Stimulated activated naive CD8-positive, alpha-beta T cell treated with anti-CD3 and anti-CD28 coated beads, Interleukin-15, amount 100 ng/mL, for 72 hours (primary cell): ENCODE measurements around the gene SBNO2.
A peak's percentile ranks its signal among the peaks of the same experiment; 100 is the strongest.

Experiments used
- ATAC-seq: fragments of 150-1000 bp; cut with Tn5 transposase; 2 replicates; pipeline ENCODE4 v1.10.0; 2021; ENCODE audit warnings: mild to moderate bottlenecking, moderate library complexity
- DNase-seq, 2 donors: peaks; one replicate each; pipeline ENCODE4 v3.0.0; 2021 to 2022
- H3K27ac Mint-ChIP-seq, 2 donors: one replicate each; pipeline ENCODE4 v1.8.0; 2022; ENCODE audit warnings: mild to moderate bottlenecking in 2 of 2, mixed read lengths in 2 of 2, moderate library complexity in 2 of 2
- H3K27me3 Mint-ChIP-seq: one replicate; pipeline ENCODE4 v1.8.0; 2022; ENCODE audit warnings: mixed read lengths
- H3K4me1 Mint-ChIP-seq: one replicate; pipeline ENCODE4 v1.8.0; 2022; ENCODE audit warnings: mild to moderate bottlenecking, mixed read lengths
- H3K4me3 Mint-ChIP-seq, 2 donors: one replicate each; pipeline ENCODE4 v1.8.0; 2022; ENCODE audit warnings: mild to moderate bottlenecking in 2 of 2, mixed read lengths in 2 of 2, moderate library complexity in 1 of 2
- H3K9me3 Mint-ChIP-seq, 2 donors: one replicate each; pipeline ENCODE4 v1.8.0; 2022; ENCODE audit warnings: mixed read lengths in 2 of 2

Gene SBNO2

GRCh38 chr19:1181606-1182005 is 7.5 kb upstream of the SBNO2 start:
- no peaks in the 10 kb centered on the region for H3K9me3 Mint-ChIP-seq
- DNase-seq = no peak
- peak overlapping the region; percentile 5 to 40 for H3K4me3 Mint-ChIP-seq
- ATAC-seq = peak; percentile 5
- no peak overlapping the region for H3K27ac Mint-ChIP-seq
- peaks cover 19% of the 10 kb centered on the region for H3K27me3 Mint-ChIP-seq
- H3K4me1 Mint-ChIP-seq = peaks cover 28% of the 10 kb centered on the region

- DNase-seq = no peak
- ATAC-seq = no peak
- H3K4me1 Mint-ChIP-seq = peaks cover 45% of the 10 kb centered on the region
- H3K9me3 Mint-ChIP-seq = no peaks in the 10 kb centered on the region
- no peak overlapping the region for H3K27ac Mint-ChIP-seq
- H3K4me3 Mint-ChIP-seq = no peak overlapping the region
- H3K27me3 Mint-ChIP-seq = peaks cover 19% of the 10 kb centered on the region
Observed at GRCh38 chr19:1177322-1178114, 3.5 kb upstream of the SBNO2 start.

- peak; percentile 53 for ATAC-seq
- Mint-ChIP-seq H3K27me3 (no peaks in the 10 kb centered on the region), H3K4me1 (peaks cover 64% of the 10 kb centered on the region), H3K4me3 (peak overlapping the region; percentile 86 to 92), H3K9me3 (no peaks in the 10 kb centered on the region), H3K27ac (peak overlapping the region; percentile 97 to 98)
- no peak for DNase-seq
Observed at GRCh38 chr19:1173159-1173844, 766 bp downstream of the SBNO2 start.

GRCh38 chr19:1172353-1173158 is 1.5 kb downstream of the SBNO2 start:
- DNase-seq (no peak), ATAC-seq (no peak)
- H3K27me3 Mint-ChIP-seq = no peaks in the 10 kb centered on the region
- peaks cover 64% of the 10 kb centered on the region for H3K4me1 Mint-ChIP-seq
- H3K27ac Mint-ChIP-seq = peak overlapping the region; percentile 57 to 97
- H3K9me3 Mint-ChIP-seq = no peaks in the 10 kb centered on the region
- H3K4me3 Mint-ChIP-seq = peak overlapping the region; percentile 86 to 92

- DNase-seq (no peak), ATAC-seq (no peak)
- H3K9me3 Mint-ChIP-seq = no peaks in the 10 kb centered on the region
- peak overlapping the region; percentile 21 to 22 for H3K27ac Mint-ChIP-seq
- peaks cover 61% of the 10 kb centered on the region for H3K4me1 Mint-ChIP-seq
- H3K27me3 Mint-ChIP-seq = no peaks in the 10 kb centered on the region
- peak overlapping the region; percentile 86 to 92 for H3K4me3 Mint-ChIP-seq
Observed at GRCh38 chr19:1171755-1172352, 2.2 kb downstream of the SBNO2 start.

GRCh38 chr19:1170938-1171754 is 2.9 kb downstream of the SBNO2 start:
- Mint-ChIP-seq H3K4me3 (peak overlapping the region in 1 of 2 donors; percentile 1), H3K27ac (peak overlapping the region in 1 of 2 donors; percentile 31), H3K9me3 (no peaks in the 10 kb centered on the region), H3K4me1 (peaks cover 61% of the 10 kb centered on the region), H3K27me3 (no peaks in the 10 kb centered on the region)
- DNase-seq = no peak
- no peak for ATAC-seq

- H3K4me1 Mint-ChIP-seq = peaks cover 56% of the 10 kb centered on the region
Observed at GRCh38 chr19:1169921-1170885, 3.9 kb downstream of the SBNO2 start.

GRCh38 chr19:1169411-1169791 is 4.7 kb downstream of the SBNO2 start:
- no peaks in the 10 kb centered on the region for H3K9me3 Mint-ChIP-seq
- peaks cover 48% of the 10 kb centered on the region for H3K4me1 Mint-ChIP-seq
- no peak for DNase-seq
- no peak for ATAC-seq
- no peaks in the 10 kb centered on the region for H3K27me3 Mint-ChIP-seq
- H3K27ac Mint-ChIP-seq = peak overlapping the region in 1 of 2 donors; percentile 45
- H3K4me3 Mint-ChIP-seq = no peak overlapping the region

More at GRCh38 chr19:1169921-1170885, 3.9 kb downstream of the SBNO2 start:
- Mint-ChIP-seq H3K9me3 (no peaks in the 10 kb centered on the region), H3K4me3 (peak overlapping the region in 1 of 2 donors; percentile 15), H3K27me3 (no peaks in the 10 kb centered on the region), H3K27ac (peak overlapping the region in 1 of 2 donors; percentile 45)
- DNase-seq = no peak
- no peak for ATAC-seq

GRCh38 chr19:1168572-1169410 is 5.3 kb downstream of the SBNO2 start:
- DNase-seq (no peak), ATAC-seq (no peak)
- H3K4me3 Mint-ChIP-seq = no peak overlapping the region
- H3K27me3 Mint-ChIP-seq = no peaks in the 10 kb centered on the region
- no peaks in the 10 kb centered on the region for H3K9me3 Mint-ChIP-seq
- peak overlapping the region; percentile 21 to 65 for H3K27ac Mint-ChIP-seq
- peaks cover 45% of the 10 kb centered on the region for H3K4me1 Mint-ChIP-seq

GRCh38 chr19:1167687-1168571 is 6.1 kb downstream of the SBNO2 start:
- no peaks in the 10 kb centered on the region for H3K27me3 Mint-ChIP-seq
- ATAC-seq = no peak
- no peak overlapping the region for H3K4me3 Mint-ChIP-seq
- no peak for DNase-seq
- no peak overlapping the region for H3K27ac Mint-ChIP-seq
- peaks cover 48% of the 10 kb centered on the region for H3K4me1 Mint-ChIP-seq
- H3K9me3 Mint-ChIP-seq = no peaks in the 10 kb centered on the region

GRCh38 chr19:1166872-1167573 is 7.0 kb downstream of the SBNO2 start:
- Mint-ChIP-seq H3K4me1 (peaks cover 45% of the 10 kb centered on the region), H3K27ac (no peak overlapping the region)

More at GRCh38 chr19:1166872-1167573, 7.0 kb downstream of the SBNO2 start:
- Mint-ChIP-seq H3K9me3 (no peaks in the 10 kb centered on the region), H3K27me3 (no peaks in the 10 kb centered on the region), H3K4me3 (no peak overlapping the region)
- no peak for DNase-seq
- no peak for ATAC-seq
